Vagina (tissue), 2 donors: Measurements from ENCODE around the gene ANTXR1.

Experiments
- CTCF ChIP-seq, 3 experiments: fragments of 450-650 bp in 2 of 3; fragments of 200-600 bp in 1 of 3; sonication (generic) in 1 of 3; IDR thresholded peaks; one replicate each; pipeline ENCODE4 v1.5.1; 2017 to 2019; ENCODE audit warnings: antibody characterized with exemption in 3 of 3, mild to moderate bottlenecking in 2 of 3, moderate library complexity in 2 of 3
- POLR2A ChIP-seq, 2 donors: fragments of 450-650 bp; IDR thresholded peaks; one replicate each; pipeline ENCODE4 v1.6.1; 2017; ENCODE audit warnings: antibody characterized with exemption in 2 of 2, mild to moderate bottlenecking in 2 of 2, moderate library complexity in 2 of 2
- POLR2AphosphoS5 ChIP-seq, 2 donors: sonication (generic); formaldehyde crosslinking; IDR thresholded peaks; one replicate each; pipeline ENCODE4 v1.9.0; 2017; ENCODE audit warnings: antibody characterized with exemption in 2 of 2, mild to moderate bottlenecking in 2 of 2, low read depth in 1 of 2; ENCODE audit not compliant: insufficient read depth in 1 of 2

DNA sequence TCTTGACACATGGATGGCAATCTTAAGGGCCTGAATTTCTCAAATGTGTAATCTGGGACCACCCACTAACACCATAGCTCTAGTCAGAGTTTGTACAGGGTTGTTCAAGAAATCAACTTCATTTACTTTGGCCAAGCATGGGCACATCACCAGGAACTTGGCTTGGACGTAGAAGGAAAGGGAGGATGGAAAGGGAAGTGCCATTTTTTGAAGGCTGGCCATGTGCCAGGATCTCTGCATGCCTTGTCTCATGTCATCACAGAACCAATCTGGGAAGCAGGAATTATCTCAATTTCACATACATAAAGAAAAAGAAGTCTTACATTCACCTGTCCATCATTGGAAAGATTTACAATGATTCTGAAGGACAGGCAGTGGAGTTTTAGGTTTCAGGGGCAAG, 128.1 kb downstream of the ANTXR1 start:
- no peak for TF ChIP-seq CTCF (IDR thresholded peaks at IDR 0.05)
- no peak for TF ChIP-seq POLR2A (IDR thresholded peaks at IDR 0.05)
- no peak for TF ChIP-seq POLR2AphosphoS5 (IDR thresholded peaks at IDR 0.05; ENCODE audit: insufficient read depth in 1 of 2, low read depth in 1 of 2)
